OCI-LY7 (cell line): ENCODE measurements around the gene MARCHF4. TPM values are rescaled to one million over a fixed set of nuclear protein-coding genes. Genes with fewer than 3 reads are reported as not detected.

Source experiments
- BruUV-seq: library from RNA; stranded (reverse); fragments of 400-500 nt; replicated peaks from 2 replicates; lab custom pipeline; 2021; lab: Mats Ljungman, UMichigan
- CTCF ChIA-PET: fragments of 300-600 bp; sonication (Branson Sonifier 250); formaldehyde crosslinking; loops from one replicate; lab custom pipeline; 2022; ENCODE audit warnings: antibody characterized with exemption; ENCODE audit not compliant: unreplicated experiment; lab: Charles Lee
- POLR2A ChIA-PET: fragments of 300-600 bp; sonication (Branson Sonifier 250); formaldehyde crosslinking; loops from one replicate; lab custom pipeline; 2022; ENCODE audit warnings: antibody characterized with exemption; lab: Charles Lee
- DNase-seq: peaks from one replicate; pipeline ENCODE4 v3.0.0-alpha.2; 2015; ENCODE audit warnings: low spot score
- H2AFZ ChIP-seq: fragments of 200-600 bp; sonication (generic), shearing (Covaris generic); 2 replicates; pipeline ENCODE4 v1.6.1; 2014; ENCODE audit warnings: mild to moderate bottlenecking, antibody characterized with exemption, low read length, moderate library complexity
- H3K27ac ChIP-seq: fragments of 200-600 bp; sonication (generic); 2 replicates; pipeline ENCODE4 v1.5.1; 2014; ENCODE audit warnings: mixed run types, low read depth, mild to moderate bottlenecking, moderate library complexity, low read length, inconsistent platforms; ENCODE audit not compliant: poor library complexity, severe bottlenecking
- H3K36me3 ChIP-seq: fragments of 200-600 bp; sonication (generic); 2 replicates; pipeline ENCODE4 v1.6.1; 2014; ENCODE audit warnings: mild to moderate bottlenecking, antibody characterized with exemption, low read length, moderate library complexity, mixed read lengths; ENCODE audit not compliant: insufficient read depth
- H3K4me1 ChIP-seq: fragments of 200-600 bp; sonication (generic); 2 replicates; pipeline ENCODE4 v1.5.1; 2014; ENCODE audit warnings: mild to moderate bottlenecking, low read length; ENCODE audit not compliant: insufficient read depth, poor library complexity, severe bottlenecking
- H3K4me2 ChIP-seq: fragments of 200-600 bp; sonication (generic); 2 replicates; pipeline ENCODE4 v1.6.1; 2014; ENCODE audit warnings: mild to moderate bottlenecking, low read length
- H3K4me3 ChIP-seq: fragments of 200-600 bp; sonication (generic); 2 replicates; pipeline ENCODE4 v1.5.1; 2014; ENCODE audit warnings: mild to moderate bottlenecking, low read depth, low read length; ENCODE audit not compliant: poor library complexity, severe bottlenecking
- H3K79me2 ChIP-seq: fragments of 200-600 bp; sonication (generic); 2 replicates; pipeline ENCODE4 v1.6.1; 2016; ENCODE audit warnings: low read depth, mild to moderate bottlenecking, low read length, moderate library complexity, mixed read lengths; ENCODE audit not compliant: insufficient read depth
- H3K9me2 ChIP-seq: fragments of 200-600 bp; sonication (generic); 2 replicates; pipeline ENCODE4 v1.6.1; 2016; ENCODE audit warnings: mild to moderate bottlenecking, low read length, mixed read lengths; ENCODE audit not compliant: insufficient read depth
- H3K9me3 ChIP-seq: fragments of 200-600 bp; sonication (generic); 2 replicates; pipeline ENCODE4 v1.6.1; 2014; ENCODE audit warnings: mild to moderate bottlenecking, mixed run types, low read length, mixed read lengths
- H4K20me1 ChIP-seq: fragments of 200-600 bp; sonication (generic); 2 replicates; pipeline ENCODE4 v1.6.1; 2014; ENCODE audit warnings: mild to moderate bottlenecking, antibody characterized with exemption, low read length, moderate library complexity, mixed read lengths; ENCODE audit not compliant: insufficient read depth
- EZH2phosphoT487 ChIP-seq: fragments of 200-600 bp; sonication (generic); IDR thresholded peaks from 2 replicates; pipeline ENCODE4 v1.6.1; 2018; ENCODE audit warnings: low read depth, borderline replicate concordance, mild to moderate bottlenecking, mixed run types, antibody characterized with exemption, low read length, moderate library complexity, mixed read lengths
- intact Hi-C: fragments of 100-400 bp; cut with micrococcal nuclease; formaldehyde crosslinking; loops from one replicate; pipeline ENCODE4 v1.10.0; 2022; ENCODE audit not compliant: unreplicated experiment
- total RNA-seq, 2 experiments: library from RNA; depleted of rRNA in 1 of 2; stranded (reverse); fragments of >200 nt in 1 of 2; shearing (Covaris generic) in 1 of 2; gene quantifications; 2 replicates each; pipeline ENCODE4 v1.2.3, GENCODE V29; 2014 to 2022
- TF ChIP-seq, protein P1 (sequence below): fragments of 200-600 bp; sonication (generic); conservative IDR thresholded peaks from 2 replicates; pipeline ENCODE4 v1.5.1; 2014; ENCODE audit warnings: mild to moderate bottlenecking, antibody characterized with exemption, low read length, moderate library complexity, mixed read lengths

The MARCHF4 gene
- total RNA-seq, 2 experiments from 2014 or later: not detected

DNA sequence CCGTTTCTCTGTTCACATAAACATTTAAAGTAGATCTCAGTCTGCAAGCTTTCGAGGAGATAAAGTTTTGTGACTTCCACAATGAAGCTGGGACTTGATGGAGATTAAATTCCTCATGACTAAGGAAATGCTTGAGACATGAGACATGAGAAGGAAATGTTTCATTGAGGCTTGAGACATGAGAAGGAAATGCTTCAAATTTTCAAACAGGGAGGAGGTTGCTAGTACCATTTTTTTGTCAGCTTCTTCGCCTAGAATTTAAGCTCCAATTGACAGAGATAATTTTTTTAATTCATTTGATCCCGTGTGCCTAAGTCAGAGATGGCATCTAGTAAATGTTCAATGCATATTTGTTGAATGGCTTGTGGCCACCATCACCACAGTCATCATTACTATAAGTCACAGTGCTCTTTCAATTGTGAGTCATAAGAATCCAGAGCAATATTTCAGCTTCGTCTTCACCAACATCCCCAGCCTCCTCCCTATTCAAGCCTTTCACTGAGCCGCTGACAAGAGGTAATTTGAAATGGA lies 543 bp upstream of the MARCHF4 start:
- intact Hi-C loops: no loop called here
- DNase-seq: no peak

DNA sequence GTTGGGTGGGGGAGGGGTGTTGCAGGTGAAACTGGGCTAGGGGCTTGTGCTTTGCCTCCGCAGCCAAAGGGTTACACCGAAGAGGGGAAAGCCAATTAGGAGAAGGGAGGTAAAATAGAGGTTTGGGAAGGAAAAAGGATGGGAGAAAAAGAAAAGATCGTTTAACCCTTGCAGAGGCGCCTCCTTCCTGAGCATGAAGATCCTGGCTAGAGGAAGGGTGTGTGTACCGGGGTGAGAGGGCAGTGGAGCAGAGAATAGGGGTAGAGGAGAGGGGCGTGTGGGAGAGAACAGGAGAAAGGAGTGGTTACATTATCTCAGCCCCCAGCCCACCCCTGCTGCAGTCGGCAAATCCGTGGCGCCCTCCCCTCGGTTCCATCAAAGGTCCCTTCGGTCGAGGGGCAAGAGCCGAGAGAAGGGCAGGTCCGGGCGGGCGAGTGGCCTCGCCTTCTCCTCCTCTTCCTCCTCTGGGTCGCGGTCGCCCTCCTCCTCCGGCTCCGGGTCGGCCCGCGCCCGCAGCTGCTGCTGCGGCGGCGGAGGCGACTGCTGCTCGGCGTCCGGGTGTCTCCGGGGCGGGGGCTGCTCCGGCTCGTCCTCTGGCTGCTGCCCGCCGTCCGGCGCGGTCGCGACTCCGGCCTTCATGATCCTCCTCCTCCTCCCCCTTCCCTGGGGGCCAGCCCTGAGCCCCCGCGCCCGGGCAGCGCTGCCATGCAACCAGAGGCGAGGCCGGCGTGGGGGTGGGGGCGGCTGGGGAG lies 1.1 kb downstream of the MARCHF4 start:
- Histone ChIP-seq H3K9me3 (no peaks in the 10 kb centered on the region), H3K27ac (no peak overlapping the region), H3K4me3 (no peak overlapping the region), H3K79me2 (no peaks in the 10 kb centered on the region), H3K4me2 (no peak overlapping the region), H3K4me1 (no peaks in the 10 kb centered on the region), H4K20me1 (no peaks in the 10 kb centered on the region), H3K9me2 (no peaks in the 10 kb centered on the region), H2AFZ (no peak overlapping the region), H3K36me3 (no peaks in the 10 kb centered on the region)
- BruUV-seq: no TSS peak
- no peak for DNase-seq
- TF ChIP-seq EZH2phosphoT487: no peak
- TF ChIP-seq, protein P1, sequence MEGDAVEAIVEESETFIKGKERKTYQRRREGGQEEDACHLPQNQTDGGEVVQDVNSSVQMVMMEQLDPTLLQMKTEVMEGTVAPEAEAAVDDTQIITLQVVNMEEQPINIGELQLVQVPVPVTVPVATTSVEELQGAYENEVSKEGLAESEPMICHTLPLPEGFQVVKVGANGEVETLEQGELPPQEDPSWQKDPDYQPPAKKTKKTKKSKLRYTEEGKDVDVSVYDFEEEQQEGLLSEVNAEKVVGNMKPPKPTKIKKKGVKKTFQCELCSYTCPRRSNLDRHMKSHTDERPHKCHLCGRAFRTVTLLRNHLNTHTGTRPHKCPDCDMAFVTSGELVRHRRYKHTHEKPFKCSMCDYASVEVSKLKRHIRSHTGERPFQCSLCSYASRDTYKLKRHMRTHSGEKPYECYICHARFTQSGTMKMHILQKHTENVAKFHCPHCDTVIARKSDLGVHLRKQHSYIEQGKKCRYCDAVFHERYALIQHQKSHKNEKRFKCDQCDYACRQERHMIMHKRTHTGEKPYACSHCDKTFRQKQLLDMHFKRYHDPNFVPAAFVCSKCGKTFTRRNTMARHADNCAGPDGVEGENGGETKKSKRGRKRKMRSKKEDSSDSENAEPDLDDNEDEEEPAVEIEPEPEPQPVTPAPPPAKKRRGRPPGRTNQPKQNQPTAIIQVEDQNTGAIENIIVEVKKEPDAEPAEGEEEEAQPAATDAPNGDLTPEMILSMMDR: no peak
- intact Hi-C loops: no loop called here
- ChIA-PET POLR2A (interaction anchor here (0.6 kb wide), 1 partner anchor 84 kb away, joined by 3 read pairs; no protein-coding TSS in a partner anchor), CTCF (no interaction called here)

More for the DNA sequence above, 543 bp upstream of the MARCHF4 start:
- H3K4me2 ChIP-seq: no peak overlapping the region
- POLR2A ChIA-PET: no interaction called here
- no peak overlapping the region for H3K4me3 ChIP-seq
- no peak overlapping the region for H2AFZ ChIP-seq
- H3K4me1 ChIP-seq: no peaks in the 10 kb centered on the region
- CTCF ChIA-PET: no interaction called here
- no peaks in the 10 kb centered on the region for H3K79me2 ChIP-seq
- no peaks in the 10 kb centered on the region for H3K36me3 ChIP-seq
- H3K9me3 ChIP-seq: no peaks in the 10 kb centered on the region
- H3K9me2 ChIP-seq: no peaks in the 10 kb centered on the region
- TF ChIP-seq, protein P1: no peak
- TF ChIP-seq EZH2phosphoT487: no peak
- H4K20me1 ChIP-seq: no peaks in the 10 kb centered on the region
- H3K27ac ChIP-seq: no peak overlapping the region
- BruUV-seq: no TSS peak

DNA sequence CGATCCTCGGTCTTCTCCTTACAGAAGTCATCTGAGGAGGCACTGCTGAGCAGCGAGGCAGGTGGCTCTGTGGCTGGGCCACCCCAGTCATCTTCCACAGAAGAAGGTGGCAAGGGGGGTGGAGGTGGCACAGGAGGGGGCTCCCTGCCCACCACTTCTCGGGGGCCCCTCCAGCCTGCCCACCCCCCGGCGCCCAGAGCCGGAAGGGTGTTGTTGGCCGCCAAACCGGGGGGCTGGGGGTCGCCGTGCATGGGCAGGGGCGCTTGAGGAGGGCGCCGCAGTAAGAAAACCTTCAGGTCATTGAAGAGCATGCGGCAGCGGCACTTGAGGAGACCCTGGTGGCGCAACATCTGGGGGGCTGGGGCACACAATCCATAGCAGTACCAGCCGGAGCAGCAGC lies 2.5 kb downstream of the MARCHF4 start:
- BruUV-seq: no TSS peak
- POLR2A ChIA-PET: no interaction called here
- no peaks in the 10 kb centered on the region for H4K20me1 ChIP-seq
- no peaks in the 10 kb centered on the region for H3K9me2 ChIP-seq
- H3K4me1 ChIP-seq: no peaks in the 10 kb centered on the region
- intact Hi-C loops: no loop called here
- H3K9me3 ChIP-seq: no peaks in the 10 kb centered on the region
- no peak overlapping the region for H3K4me2 ChIP-seq
- DNase-seq: no peak
- CTCF ChIA-PET: no interaction called here
- H3K36me3 ChIP-seq: no peaks in the 10 kb centered on the region
- H3K4me3 ChIP-seq: no peak overlapping the region
- H2AFZ ChIP-seq: no peak overlapping the region
- TF ChIP-seq, protein P1: no peak
- TF ChIP-seq EZH2phosphoT487: no peak
- no peaks in the 10 kb centered on the region for H3K79me2 ChIP-seq
- no peak overlapping the region for H3K27ac ChIP-seq
